ENCODE data around the gene HSD3B7. TPM values are rescaled to one million over a fixed set of nuclear protein-coding genes. Genes with fewer than 3 reads are reported as not detected.

HSD3B7 gene
- total and polyA plus RNA-seq, 12 donors, result 3.3 to 13.3 (median 5.7) TPM

DNA sequence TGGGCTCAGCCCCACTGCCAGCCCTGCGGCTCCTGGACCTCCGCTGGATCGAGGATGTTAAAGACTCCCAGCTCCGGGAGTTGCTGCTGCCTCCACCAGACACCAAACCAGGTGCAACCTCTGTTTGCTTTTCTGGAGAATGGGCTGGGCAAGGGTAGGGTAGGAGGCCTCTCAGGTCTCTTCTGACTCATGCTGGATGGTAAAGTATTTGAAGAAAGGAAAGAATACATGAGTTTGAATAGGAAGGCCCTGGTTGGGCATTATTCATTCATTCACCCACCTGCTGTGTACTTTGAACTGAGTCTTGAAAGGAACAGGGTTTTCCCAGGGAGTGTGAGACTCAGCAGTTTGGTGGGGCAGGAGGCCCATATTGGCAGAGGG is 42.6 kb upstream of the HSD3B7 start:
- no peaks in the 10 kb centered on the region for H3K9me3 ChIP-seq
- DNase-seq, result no peak
- H3K27ac ChIP-seq, result no peak overlapping the region
- no peak for ATAC-seq
- H3K36me3 ChIP-seq, result peaks cover 0 to 62% (median 0%) of the 10 kb centered on the region in 9 donors
- TF ChIP-seq CTCF (IDR thresholded peaks at IDR 0.05), result no peak
- 87 to 91% methylated on average over 4 of the region's 4 CpGs for WGBS, 2 donors
- peaks cover 0 to 23% (median 8%) of the 10 kb centered on the region in 9 donors for H3K4me1 ChIP-seq
- H3K4me3 ChIP-seq, result no peak overlapping the region
- intact Hi-C loops (cut with DNase I), result no loop called here
- no peaks in the 10 kb centered on the region for H3K27me3 ChIP-seq

DNA sequence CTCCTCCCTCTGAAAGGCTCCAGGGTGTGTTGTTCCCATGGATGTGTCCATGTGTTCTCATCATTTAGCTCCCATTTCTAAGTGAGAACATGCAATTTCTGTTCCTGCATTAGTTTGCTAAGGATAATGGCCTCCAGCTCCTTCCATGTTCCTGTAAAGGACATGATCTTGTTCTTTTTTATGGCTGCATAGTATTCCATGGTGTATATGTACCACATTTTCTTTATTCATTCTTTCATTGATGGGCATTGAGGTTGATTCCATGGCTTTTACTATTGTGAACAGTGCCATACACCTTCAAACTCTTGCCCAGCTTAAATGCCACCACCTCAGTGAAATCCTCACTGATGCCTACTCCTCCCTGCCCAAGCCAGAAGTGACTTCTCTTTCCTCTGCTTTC is 40.7 kb upstream of the HSD3B7 start:
- DNase-seq (no peak), ATAC-seq (no peak)
- Histone ChIP-seq H3K36me3 (peaks cover 0 to 52% (median 0%) of the 10 kb centered on the region in 9 donors), H3K27ac (no peak overlapping the region), H3K27me3 (no peaks in the 10 kb centered on the region), H3K9me3 (no peaks in the 10 kb centered on the region), H3K4me1 (peaks cover 0 to 18% (median 8%) of the 10 kb centered on the region in 9 donors), H3K4me3 (no peak overlapping the region)
- intact Hi-C loops (cut with DNase I), result no loop called here
- TF ChIP-seq CTCF (IDR thresholded peaks at IDR 0.05), result no peak

GRCh38 chr16:30946671-30947540 is 38.1 kb upstream of the HSD3B7 start:
- no peak for ATAC-seq
- Histone ChIP-seq H3K9me3 (no peaks in the 10 kb centered on the region), H3K4me3 (no peak overlapping the region), H3K27ac (no peak overlapping the region), H3K36me3 (peaks cover 0 to 36% (median 0%) of the 10 kb centered on the region in 9 donors), H3K4me1 (peaks cover 11 to 39% (median 29%) of the 10 kb centered on the region in 9 donors), H3K27me3 (no peaks in the 10 kb centered on the region)
- no peak for DNase-seq
- WGBS, 2 donors, result 91 to 94% methylated on average over 38 of the region's 38 CpGs
- TF ChIP-seq CTCF (IDR thresholded peaks at IDR 0.05), result no peak
- intact Hi-C loops (cut with DNase I), result no loop called here

- Histone ChIP-seq H3K4me1 (peaks cover 6 to 38% (median 28%) of the 10 kb centered on the region in 9 donors), H3K4me3 (no peak overlapping the region), H3K36me3 (peaks cover 0 to 32% (median 0%) of the 10 kb centered on the region in 9 donors), H3K9me3 (no peaks in the 10 kb centered on the region), H3K27ac (peak overlapping the region in 6 of 10 donors; percentile 94 to 97 (median 96)), H3K27me3 (no peaks in the 10 kb centered on the region)
- TF ChIP-seq CTCF (IDR thresholded peaks at IDR 0.05), result no peak
- intact Hi-C loops (cut with DNase I), result no loop called here
- ATAC-seq (no peak), DNase-seq (no peak)
- 75 to 76% methylated on average over 3 of the region's 3 CpGs for WGBS, 2 donors
Observed at GRCh38 chr16:30947541-30947858, 37.5 kb upstream of the HSD3B7 start.

All from heart right ventricle (tissue), 16 donors.